CD14-positive monocyte (primary cell): ENCODE measurements around the gene CLTCL1. TPM values are rescaled to one million over a fixed set of nuclear protein-coding genes. Genes with fewer than 3 reads are reported as not detected.

Experiments used
- DNase-seq, 3 donors: peaks; one replicate each; pipeline ENCODE4 v3.0.0-alpha.2; 2011 to 2022
- H2AFZ ChIP-seq: 2 replicates; pipeline ENCODE4 v1.6.0; 2012; ENCODE audit warnings: mild to moderate bottlenecking, low read depth, low read length, inconsistent platforms; ENCODE audit not compliant: insufficient read depth, poor library complexity, severe bottlenecking
- H3K27ac ChIP-seq, 2 donors: 1 replicate in 1 of 2; 2 replicates in 1 of 2; pipeline ENCODE4 v1.5.1; 2012 to 2013; ENCODE audit warnings: low read length in 2 of 2, control low read depth in 1 of 2, inconsistent platforms in 1 of 2, low read depth in 1 of 2, mild to moderate bottlenecking in 1 of 2
- H3K27me3 ChIP-seq, 2 donors: one replicate each; pipeline versions ENCODE4 v1.6.0 to v1.6.1; 2011 to 2013; ENCODE audit warnings: low read length in 2 of 2; ENCODE audit not compliant: control insufficient read depth in 2 of 2, insufficient read depth in 2 of 2
- H3K36me3 ChIP-seq, 2 donors: replicated peaks in 1 of 2; 1 replicate in 1 of 2; 2 replicates in 1 of 2; pipeline versions ENCODE4 v1.5.1 to v1.6.1; 2012 to 2013; ENCODE audit warnings: low read length in 2 of 2, control low read depth in 1 of 2, inconsistent platforms in 1 of 2, mild to moderate bottlenecking in 1 of 2; ENCODE audit not compliant: insufficient read depth in 2 of 2, control insufficient read depth in 1 of 2
- H3K4me1 ChIP-seq, 2 donors: 1 replicate in 1 of 2; 2 replicates in 1 of 2; pipeline versions ENCODE4 v1.5.1 to v1.6.1; 2012 to 2013; ENCODE audit warnings: low read length in 2 of 2, control low read depth in 1 of 2, inconsistent platforms in 1 of 2, mild to moderate bottlenecking in 1 of 2, moderate library complexity in 1 of 2; ENCODE audit not compliant: insufficient read depth in 2 of 2, control insufficient read depth in 1 of 2
- H3K4me2 ChIP-seq: replicated peaks from 2 replicates; pipeline ENCODE3; 2012; ENCODE audit warnings: low read length, moderate library complexity, mild to moderate bottlenecking; ENCODE audit not compliant: poor library complexity, severe bottlenecking; ENCODE audit errors: extremely low read depth
- H3K4me3 ChIP-seq, 3 experiments: fragments of 200-600 bp in 1 of 3; sonication (generic) in 1 of 3; replicated peaks in 1 of 3; 1 replicate in 2 of 3; 2 replicates in 1 of 3; pipeline ENCODE4 v1.5.1; 2011 to 2013; ENCODE audit warnings: low read length in 3 of 3, mild to moderate bottlenecking in 3 of 3, control low read depth in 2 of 3, low read depth in 2 of 3, inconsistent platforms in 1 of 3, moderate library complexity in 1 of 3
- H3K79me2 ChIP-seq: 2 replicates; pipeline ENCODE4 v1.6.0; 2012; ENCODE audit warnings: mild to moderate bottlenecking, control low read depth, inconsistent platforms, low read length, moderate library complexity; ENCODE audit not compliant: insufficient read depth
- H3K9ac ChIP-seq: 2 replicates; pipeline ENCODE4 v1.6.0; 2017; ENCODE audit warnings: low read length, mild to moderate bottlenecking; ENCODE audit not compliant: insufficient read depth, poor library complexity, severe bottlenecking
- H3K9me3 ChIP-seq, 2 donors: replicated peaks in 1 of 2; 1 replicate in 1 of 2; 2 replicates in 1 of 2; pipeline versions ENCODE4 v1.5.1 to v1.6.1; 2012 to 2013; ENCODE audit warnings: low read length in 2 of 2, control low read depth in 1 of 2; ENCODE audit not compliant: control insufficient read depth in 1 of 2, insufficient read depth in 1 of 2
- H4K20me1 ChIP-seq: 2 replicates; pipeline ENCODE4 v1.6.0; 2012; ENCODE audit warnings: mild to moderate bottlenecking, low read length, control low read depth, moderate library complexity; ENCODE audit not compliant: insufficient read depth
- H3K27ac Mint-ChIP-seq, 7 donors: one replicate each; pipeline ENCODE4 v1.8.0; 2020; ENCODE audit warnings: mild to moderate bottlenecking in 7 of 7, mixed read lengths in 7 of 7, moderate library complexity in 6 of 7, inconsistent platforms in 2 of 7
- H3K27me3 Mint-ChIP-seq, 3 donors: one replicate each; pipeline ENCODE4 v1.8.0; 2021 to 2022; ENCODE audit warnings: low read depth in 3 of 3, mild to moderate bottlenecking in 3 of 3, mixed read lengths in 3 of 3, moderate library complexity in 3 of 3, inconsistent platforms in 1 of 3
- H3K36me3 Mint-ChIP-seq, 2 donors: one replicate each; pipeline ENCODE4 v1.8.0; 2020; ENCODE audit warnings: mixed read lengths in 2 of 2, inconsistent platforms in 1 of 2, mild to moderate bottlenecking in 1 of 2
- H3K4me1 Mint-ChIP-seq: one replicate; pipeline ENCODE4 v1.8.0; 2020; ENCODE audit warnings: mild to moderate bottlenecking, mixed read lengths
- H3K4me3 Mint-ChIP-seq, 2 donors: one replicate each; pipeline ENCODE4 v1.8.0; 2020; ENCODE audit warnings: mild to moderate bottlenecking in 2 of 2, mixed read lengths in 2 of 2, moderate library complexity in 1 of 2
- H3K9me3 Mint-ChIP-seq, 7 donors: one replicate each; pipeline ENCODE4 v1.8.0; 2020 to 2022; ENCODE audit warnings: mixed read lengths in 7 of 7, mild to moderate bottlenecking in 6 of 7, moderate library complexity in 6 of 7, inconsistent platforms in 2 of 7
- WGBS: methylation state at CpG from one replicate; pipeline ENCODE4 v1.1.5; 2013; ENCODE audit warnings: missing lambda C conversion rate; ENCODE audit not compliant: insufficient coverage; 5-methylcytosine and 5-hydroxymethylcytosine counted together
- intact Hi-C, 2 donors: fragments of 100-400 bp; cut with micrococcal nuclease; formaldehyde crosslinking; loops; one replicate each; pipeline versions ENCODE4 v1.15.0 to v1.15.1; 2023
- polyA plus RNA-seq, 3 donors: library from polyadenylated mRNA; depleted of rRNA in 1 of 3; unstranded in 2 of 3; stranded (reverse) in 1 of 3; fragments of 300-500 nt in 2 of 3; fragments of >200 nt in 1 of 3; fragmentation: Illumina TruSeq in 2 of 3; gene quantifications; 1 replicate in 2 of 3; 2 replicates in 1 of 3; pipeline ENCODE4 v1.2.3, GENCODE V29; 2012 to 2021
- TF ChIP-seq, protein P1 (sequence below): fragments of 200-600 bp; IDR thresholded peaks from one replicate; pipeline ENCODE4 v1.8.0; 2022; ENCODE audit warnings: antibody characterized with exemption, mild to moderate bottlenecking

CLTCL1 gene
- polyA plus RNA-seq, 3 donors = 5.1 to 17.0 (median 6.1) TPM

DNA sequence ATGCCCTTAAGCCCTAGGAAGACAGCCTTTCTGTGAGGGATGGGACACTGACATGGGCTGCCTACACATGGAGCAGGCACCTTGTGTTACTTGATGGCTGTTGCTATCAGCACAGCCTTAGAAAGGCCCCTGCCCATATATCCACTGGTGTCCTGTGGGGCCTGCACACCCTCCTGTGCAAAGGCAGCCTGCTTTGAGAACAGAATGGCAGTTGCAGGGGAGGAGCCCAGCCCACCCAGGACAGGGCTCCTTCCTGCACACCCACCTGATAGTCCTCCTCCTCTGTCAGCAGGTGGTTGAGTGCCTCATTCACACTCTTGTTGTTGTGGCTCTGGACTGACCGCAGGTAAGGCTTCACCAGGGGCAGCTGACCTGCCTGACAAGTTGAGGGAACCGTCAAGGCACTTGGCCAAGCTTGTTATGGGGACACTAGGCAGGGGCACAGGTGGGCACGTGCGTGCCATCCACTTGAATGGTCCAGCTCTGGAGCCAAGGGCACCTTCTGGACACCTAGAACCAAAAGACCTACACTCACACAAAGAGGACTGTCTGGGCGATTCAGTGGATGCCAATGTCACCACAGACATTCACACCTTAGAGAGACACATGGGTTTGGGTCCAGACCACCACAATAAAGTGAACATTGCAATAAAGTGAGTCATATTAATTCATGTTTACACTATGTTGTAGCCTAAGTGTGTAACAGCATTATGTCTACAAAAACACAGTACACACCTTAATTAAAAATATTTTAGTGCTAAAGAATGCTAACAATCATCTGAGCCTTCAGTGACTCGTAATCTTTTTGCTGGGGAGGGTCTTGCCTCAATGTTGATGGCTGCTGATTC, 103.6 kb downstream of the CLTCL1 start:
- no peak overlapping the region for H3K4me3 ChIP-seq
- H3K9ac ChIP-seq = no peak overlapping the region
- intact Hi-C loops = no loop called here
- H3K79me2 ChIP-seq = no peaks in the 10 kb centered on the region
- peaks cover 58 to 91% of the 10 kb centered on the region in 2 donors for H3K36me3 ChIP-seq
- Mint-ChIP-seq H3K4me1 (no peaks in the 10 kb centered on the region), H3K36me3 (peaks cover 61 to 97% of the 10 kb centered on the region in 2 donors), H3K27me3 (peaks cover 0 to 6% (median 0%) of the 10 kb centered on the region in 3 donors), H3K9me3 (peaks cover 0 to 2% (median 0%) of the 10 kb centered on the region in 7 donors), H3K27ac (no peak overlapping the region), H3K4me3 (no peak overlapping the region)
- no peak overlapping the region for H3K4me2 ChIP-seq
- no peaks in the 10 kb centered on the region for H4K20me1 ChIP-seq
- H3K9me3 ChIP-seq = no peaks in the 10 kb centered on the region
- no peak overlapping the region for H3K27ac ChIP-seq
- no peak overlapping the region for H2AFZ ChIP-seq
- no peaks in the 10 kb centered on the region for H3K4me1 ChIP-seq
- TF ChIP-seq, protein P1, sequence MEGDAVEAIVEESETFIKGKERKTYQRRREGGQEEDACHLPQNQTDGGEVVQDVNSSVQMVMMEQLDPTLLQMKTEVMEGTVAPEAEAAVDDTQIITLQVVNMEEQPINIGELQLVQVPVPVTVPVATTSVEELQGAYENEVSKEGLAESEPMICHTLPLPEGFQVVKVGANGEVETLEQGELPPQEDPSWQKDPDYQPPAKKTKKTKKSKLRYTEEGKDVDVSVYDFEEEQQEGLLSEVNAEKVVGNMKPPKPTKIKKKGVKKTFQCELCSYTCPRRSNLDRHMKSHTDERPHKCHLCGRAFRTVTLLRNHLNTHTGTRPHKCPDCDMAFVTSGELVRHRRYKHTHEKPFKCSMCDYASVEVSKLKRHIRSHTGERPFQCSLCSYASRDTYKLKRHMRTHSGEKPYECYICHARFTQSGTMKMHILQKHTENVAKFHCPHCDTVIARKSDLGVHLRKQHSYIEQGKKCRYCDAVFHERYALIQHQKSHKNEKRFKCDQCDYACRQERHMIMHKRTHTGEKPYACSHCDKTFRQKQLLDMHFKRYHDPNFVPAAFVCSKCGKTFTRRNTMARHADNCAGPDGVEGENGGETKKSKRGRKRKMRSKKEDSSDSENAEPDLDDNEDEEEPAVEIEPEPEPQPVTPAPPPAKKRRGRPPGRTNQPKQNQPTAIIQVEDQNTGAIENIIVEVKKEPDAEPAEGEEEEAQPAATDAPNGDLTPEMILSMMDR = no peak
- no peaks in the 10 kb centered on the region for H3K27me3 ChIP-seq
- DNase-seq = no peak
- WGBS = 93% methylated on average over 4 of the region's 6 CpGs

GRCh38 chr22:19184276-19184997, 107.1 kb downstream of the CLTCL1 start:
- 96% methylated on average over 16 of the region's 20 CpGs for WGBS

More at GRCh38 chr22:19184276-19184997, 107.1 kb downstream of the CLTCL1 start:
- Histone ChIP-seq H3K27me3 (no peaks in the 10 kb centered on the region), H3K79me2 (no peaks in the 10 kb centered on the region), H3K9me3 (no peaks in the 10 kb centered on the region), H3K36me3 (peaks cover 36 to 61% of the 10 kb centered on the region in 2 donors), H3K9ac (no peak overlapping the region), H3K4me3 (no peak overlapping the region), H3K4me1 (peaks cover 3 to 6% of the 10 kb centered on the region in 2 donors), H3K4me2 (no peak overlapping the region), H2AFZ (no peak overlapping the region), H4K20me1 (no peaks in the 10 kb centered on the region), H3K27ac (no peak overlapping the region)
- Mint-ChIP-seq H3K4me1 (peaks cover 4% of the 10 kb centered on the region), H3K9me3 (peaks cover 0 to 2% (median 0%) of the 10 kb centered on the region in 7 donors), H3K27me3 (peaks cover 0 to 3% (median 0%) of the 10 kb centered on the region in 3 donors), H3K36me3 (peaks cover 35 to 63% of the 10 kb centered on the region in 2 donors), H3K27ac (peak overlapping the region in 2 of 7 donors; percentile 15 to 43), H3K4me3 (no peak overlapping the region)
- TF ChIP-seq, protein P1 = no peak
- DNase-seq = no peak
- intact Hi-C loops = no loop called here
